ENCODE measurements around the gene LBR.

The LBR gene

DNA sequence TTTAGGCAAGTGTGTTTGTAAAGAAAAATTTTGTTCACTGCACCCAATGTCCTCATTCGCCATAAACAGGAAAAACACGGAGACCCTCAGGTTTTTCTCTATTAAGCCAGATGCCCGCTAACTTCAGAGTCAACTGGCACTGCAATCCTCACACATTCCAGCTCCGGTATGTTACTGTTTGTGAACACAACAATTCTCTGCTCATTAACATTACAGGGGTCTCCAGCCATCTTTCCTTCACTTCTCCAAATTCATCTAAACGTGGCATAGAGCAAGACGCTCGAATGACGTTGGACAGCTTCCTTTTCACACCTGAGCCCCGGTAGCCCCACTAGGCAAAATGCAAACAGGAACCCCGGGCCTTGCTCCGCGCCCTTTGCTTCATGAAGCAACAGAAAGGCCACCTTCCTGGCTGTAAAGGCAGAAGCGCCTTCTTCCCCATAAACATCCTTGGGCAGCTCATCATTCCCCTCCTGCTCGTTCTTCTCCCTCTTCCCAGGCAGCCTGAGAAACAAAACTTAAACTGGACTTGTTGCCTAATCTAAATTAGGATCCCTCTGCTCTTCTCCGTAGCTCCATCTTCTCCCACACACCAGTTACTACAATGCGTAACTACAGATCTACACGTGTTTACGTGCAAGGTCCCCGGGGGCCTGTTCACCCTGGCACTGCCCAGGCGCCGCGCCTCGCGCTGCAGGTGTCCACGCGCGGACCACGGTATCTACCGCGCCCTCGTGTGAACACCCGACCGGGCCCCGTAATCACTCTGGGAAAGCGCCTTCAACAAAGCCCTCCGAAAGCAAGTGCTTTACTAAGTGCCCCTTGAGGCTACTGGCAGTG lies 1.2 kb downstream of the LBR start (continued):
- TF ChIP-seq, protein P1, sequence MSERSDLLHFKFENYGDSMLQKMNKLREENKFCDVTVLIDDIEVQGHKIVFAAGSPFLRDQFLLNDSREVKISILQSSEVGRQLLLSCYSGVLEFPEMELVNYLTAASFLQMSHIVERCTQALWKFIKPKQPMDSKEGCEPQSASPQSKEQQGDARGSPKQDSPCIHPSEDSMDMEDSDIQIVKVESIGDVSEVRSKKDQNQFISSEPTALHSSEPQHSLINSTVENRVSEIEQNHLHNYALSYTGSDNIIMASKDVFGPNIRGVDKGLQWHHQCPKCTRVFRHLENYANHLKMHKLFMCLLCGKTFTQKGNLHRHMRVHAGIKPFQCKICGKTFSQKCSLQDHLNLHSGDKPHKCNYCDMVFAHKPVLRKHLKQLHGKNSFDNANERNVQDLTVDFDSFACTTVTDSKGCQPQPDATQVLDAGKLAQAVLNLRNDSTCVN (tag by site-specific recombination; optimal IDR thresholded peaks at IDR 0.05): peak; percentile 97
- TF ChIP-seq ZNF10 (tag by site-specific recombination; IDR thresholded peaks at IDR 0.05) (peak; percentile 18; the same call in 1 of the 2 replicates), ZNF830 (tag by site-specific recombination; IDR thresholded peaks at IDR 0.05; ENCODE audit: low read depth) (no peak), KLF16 (tag by site-specific recombination; IDR thresholded peaks at IDR 0.05) (peak; percentile 42), ZNF530 (tag by site-specific recombination; IDR thresholded peaks at IDR 0.05; ENCODE audit: low read depth) (no peak), FEZF1 (tag by site-specific recombination; IDR thresholded peaks at IDR 0.05) (no peak), ZNF2 (tag by site-specific recombination; IDR thresholded peaks at IDR 0.05) (peak; percentile 61; the same call in 1 of the 2 replicates), ZFHX2 (tag by site-specific recombination; conservative IDR thresholded peaks at IDR 0.05) (peak; percentile 47), ZEB2 (tag by site-specific recombination; IDR thresholded peaks at IDR 0.05) (peak; percentile 89), YY2 (tag by site-specific recombination; IDR thresholded peaks at IDR 0.05) (no peak), KLF1 (tag by site-specific recombination; IDR thresholded peaks at IDR 0.05) (peak; percentile 42; the same call in 1 of the 2 replicates), ZNF843 (tag by site-specific recombination; IDR thresholded peaks at IDR 0.05) (no peak; the same call in none of the 2 replicates), ZNF423 (tag by site-specific recombination; IDR thresholded peaks at IDR 0.05) (peak; percentile 99), ZNF548 (tag by site-specific recombination; IDR thresholded peaks at IDR 0.05) (no peak), SCRT2 (tag by site-specific recombination; IDR thresholded peaks at IDR 0.05) (peak; percentile 99), ZBTB10 (tag by site-specific recombination; IDR thresholded peaks at IDR 0.05) (no peak), GLIS1 (tag by site-specific recombination; IDR thresholded peaks at IDR 0.05) (peak; percentile 30; the same call in 1 of the 2 replicates), OSR2 (tag by site-specific recombination; IDR thresholded peaks at IDR 0.05) (no peak; the same call in 1 of the 2 replicates), ZNF302 (tag by site-specific recombination; IDR thresholded peaks at IDR 0.05; ENCODE audit: low read depth) (no peak), ZNF600 (tag by site-specific recombination; IDR thresholded peaks at IDR 0.05) (peak; percentile 81; the same call in 1 of the 2 replicates), ZBTB6 (tag by site-specific recombination; IDR thresholded peaks at IDR 0.05) (peak; percentile 19; the same call in 1 of the 2 replicates), PATZ1 (tag by site-specific recombination; IDR thresholded peaks at IDR 0.05) (peak; percentile 71), ZFP41 (tag by site-specific recombination; IDR thresholded peaks at IDR 0.05; ENCODE audit: borderline replicate concordance) (no peak), ZNF501 (tag by site-specific recombination; IDR thresholded peaks at IDR 0.05) (peak; percentile 84; the same call in 1 of the 2 replicates), ZFP37 (tag by site-specific recombination; IDR thresholded peaks at IDR 0.05) (peak; percentile 80; the same call in 1 of the 2 replicates), GLIS2 (tag by site-specific recombination; IDR thresholded peaks at IDR 0.05) (peak; percentile 64)
- TF ChIP-seq, protein P2, sequence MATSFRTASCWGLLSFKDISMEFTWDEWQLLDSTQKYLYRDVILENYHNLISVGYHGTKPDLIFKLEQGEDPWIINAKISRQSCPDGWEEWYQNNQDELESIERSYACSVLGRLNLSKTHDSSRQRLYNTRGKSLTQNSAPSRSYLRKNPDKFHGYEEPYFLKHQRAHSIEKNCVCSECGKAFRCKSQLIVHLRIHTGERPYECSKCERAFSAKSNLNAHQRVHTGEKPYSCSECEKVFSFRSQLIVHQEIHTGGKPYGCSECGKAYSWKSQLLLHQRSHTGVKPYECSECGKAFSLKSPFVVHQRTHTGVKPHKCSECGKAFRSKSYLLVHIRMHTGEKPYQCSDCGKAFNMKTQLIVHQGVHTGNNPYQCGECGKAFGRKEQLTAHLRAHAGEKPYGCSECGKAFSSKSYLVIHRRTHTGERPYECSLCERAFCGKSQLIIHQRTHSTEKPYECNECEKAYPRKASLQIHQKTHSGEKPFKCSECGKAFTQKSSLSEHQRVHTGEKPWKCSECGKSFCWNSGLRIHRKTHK (tag by site-specific recombination; IDR thresholded peaks at IDR 0.05): no peak
- TF ChIP-seq, protein P3, sequence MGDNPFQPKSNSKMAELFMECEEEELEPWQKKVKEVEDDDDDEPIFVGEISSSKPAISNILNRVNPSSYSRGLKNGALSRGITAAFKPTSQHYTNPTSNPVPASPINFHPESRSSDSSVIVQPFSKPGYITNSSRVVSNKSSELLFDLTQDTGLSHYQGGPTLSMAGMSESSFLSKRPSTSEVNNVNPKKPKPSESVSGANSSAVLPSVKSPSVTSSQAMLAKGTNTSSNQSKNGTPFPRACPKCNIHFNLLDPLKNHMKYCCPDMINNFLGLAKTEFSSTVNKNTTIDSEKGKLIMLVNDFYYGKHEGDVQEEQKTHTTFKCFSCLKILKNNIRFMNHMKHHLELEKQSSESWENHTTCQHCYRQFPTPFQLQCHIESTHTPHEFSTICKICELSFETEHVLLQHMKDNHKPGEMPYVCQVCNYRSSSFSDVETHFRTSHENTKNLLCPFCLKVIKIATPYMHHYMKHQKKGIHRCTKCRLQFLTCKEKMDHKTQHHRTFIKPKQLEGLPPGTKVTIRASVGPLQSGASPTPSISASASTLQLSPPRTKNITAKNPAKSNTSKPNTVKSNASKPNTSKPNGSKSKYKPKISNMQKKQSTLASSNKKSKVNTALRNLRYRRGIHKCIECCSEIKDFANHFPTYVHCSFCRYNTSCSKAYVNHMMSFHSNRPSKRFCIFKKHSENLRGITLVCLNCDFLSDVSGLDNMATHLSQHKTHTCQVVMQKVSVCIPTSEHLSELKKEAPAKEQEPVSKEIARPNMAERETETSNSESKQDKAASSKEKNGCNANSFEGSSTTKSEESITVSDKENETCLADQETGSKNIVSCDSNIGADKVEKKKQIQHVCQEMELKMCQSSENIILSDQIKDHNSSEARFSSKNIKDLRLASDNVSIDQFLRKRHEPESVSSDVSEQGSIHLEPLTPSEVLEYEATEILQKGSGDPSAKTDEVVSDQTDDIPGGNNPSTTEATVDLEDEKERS (tag by site-specific recombination; IDR thresholded peaks at IDR 0.05): no peak

Data from HEK293 (cell line).